Erythroblast (primary cell): ENCODE results near the gene NCR1.

ENCODE experiments used
- GATA1 ChIP-seq: IDR thresholded peaks from 2 replicates; pipeline ENCODE4 v1.6.1; 2011; ENCODE audit warnings: low read depth, mild to moderate bottlenecking, control low read depth, low read length, moderate library complexity
- POLR2A ChIP-seq: IDR thresholded peaks from 2 replicates; pipeline ENCODE4 v1.6.1; 2011; ENCODE audit warnings: mild to moderate bottlenecking, low read length

DNA sequence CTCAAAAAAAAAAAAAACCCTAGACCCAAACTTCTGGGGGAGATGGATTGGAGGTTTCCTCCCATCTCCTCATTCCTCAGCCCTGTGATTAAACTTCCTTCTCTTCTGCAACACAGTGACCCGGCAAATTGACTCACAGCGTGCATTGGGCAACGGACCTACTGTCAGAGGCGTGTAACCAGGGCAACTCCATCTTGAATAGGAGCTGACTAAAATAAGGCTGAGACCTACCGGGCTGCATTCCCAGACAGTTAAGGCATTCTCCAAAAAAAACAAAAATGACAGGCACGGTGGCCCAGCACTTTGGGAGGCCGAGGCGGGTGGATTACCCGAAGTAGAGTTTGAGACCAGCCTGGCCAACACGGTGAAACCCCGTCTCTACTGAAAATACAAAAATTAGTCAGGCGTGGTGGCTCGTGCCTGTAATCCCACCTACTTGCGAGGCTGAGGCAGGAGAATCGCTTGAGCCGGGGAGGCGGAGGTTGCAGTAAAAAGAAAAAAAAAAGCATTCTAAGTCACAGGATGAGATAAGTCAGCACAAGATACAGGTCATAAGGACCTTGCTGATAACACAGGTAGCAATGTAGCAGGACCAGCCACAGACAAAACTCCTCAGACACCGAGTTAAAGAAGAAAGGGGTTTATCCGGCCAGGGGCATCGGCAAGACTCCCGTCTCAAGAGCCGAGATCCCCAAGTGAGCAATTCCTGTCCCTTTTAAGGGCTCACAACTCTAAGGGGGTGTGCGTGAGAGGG lies 46.8 kb downstream of the NCR1 start:
- TF ChIP-seq POLR2A (no peak), GATA1 (no peak)
